GM18526 (cell line): ENCODE data around the gene AGPS.

Source experiments
- POLR2A ChIP-seq: IDR thresholded peaks from 3 replicates; pipeline ENCODE4 v1.6.1; 2011; ENCODE audit not compliant: insufficient read length; ENCODE audit errors: extremely low read depth

Gene AGPS

DNA sequence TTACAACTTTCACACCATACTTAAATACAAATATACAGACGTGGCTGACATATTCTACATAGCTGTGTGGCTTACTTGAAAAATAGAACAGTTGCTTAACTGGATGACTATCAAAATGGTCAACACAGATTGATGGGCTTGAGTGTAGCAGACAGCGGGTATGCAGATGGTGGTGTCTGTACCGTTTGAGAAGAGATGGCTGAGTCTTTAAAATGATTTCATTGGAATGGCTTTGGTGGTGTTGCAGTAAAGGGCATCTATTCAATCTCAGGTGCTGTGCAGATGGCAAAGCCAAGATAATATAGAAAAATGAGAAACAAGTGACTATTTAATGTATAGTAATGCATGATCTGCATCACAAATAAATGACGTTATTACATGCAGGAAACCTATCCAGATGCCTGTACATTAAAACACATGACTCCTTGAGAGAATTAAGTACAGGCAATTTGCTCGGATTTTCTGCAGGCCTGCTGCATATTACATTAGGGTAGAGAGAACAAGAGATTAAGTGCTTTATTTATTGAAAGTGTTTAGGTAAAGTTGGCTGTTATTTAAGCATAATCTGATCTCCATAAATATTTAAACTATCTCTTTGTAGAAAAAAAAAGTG, 68.5 kb downstream of the AGPS start:
- no peak for TF ChIP-seq POLR2A

GRCh38 chr2:177464549-177464948, 72.0 kb downstream of the AGPS start:
- TF ChIP-seq POLR2A, result no peak

DNA sequence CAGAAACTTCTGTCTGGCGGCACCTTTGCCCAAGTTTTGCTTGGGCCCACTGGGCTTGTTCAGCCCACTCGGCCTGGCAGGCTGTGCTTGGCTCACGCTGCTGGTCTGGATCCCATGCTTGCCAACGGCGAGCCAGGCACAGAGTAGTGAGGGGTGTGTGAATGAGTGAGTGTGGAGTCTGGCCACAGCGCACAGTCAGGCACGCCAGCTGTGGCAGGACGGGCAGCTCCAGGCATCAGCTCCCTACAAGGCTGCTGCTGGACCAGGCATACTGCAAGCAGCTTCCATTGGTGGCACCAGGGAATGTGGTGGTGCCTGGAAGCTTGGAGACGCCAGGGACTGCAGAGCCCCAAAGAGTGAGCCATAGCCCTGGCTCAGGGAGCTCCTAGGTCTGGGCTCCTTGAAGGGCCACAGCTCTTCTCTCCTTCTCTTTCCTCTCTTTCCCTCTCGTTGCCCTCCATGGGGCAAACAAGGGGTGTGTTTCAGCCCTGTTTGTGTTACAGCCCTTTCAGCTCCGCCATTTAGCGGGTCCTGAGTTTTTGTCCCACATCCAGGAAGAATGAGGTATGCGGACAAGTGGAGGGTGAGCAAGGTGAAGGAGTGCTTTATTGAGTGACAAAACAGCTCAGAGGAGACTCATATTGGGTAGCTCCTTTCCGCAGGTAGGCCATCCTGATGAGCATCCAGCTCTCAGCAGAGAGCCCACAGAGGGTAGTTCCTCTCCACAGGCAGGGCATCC, 73.0 kb downstream of the AGPS start:
- TF ChIP-seq POLR2A, result no peak

GRCh38 chr2:177466337-177467195, 74.0 kb downstream of the AGPS start:
- no peak for TF ChIP-seq POLR2A

GRCh38 chr2:177467646-177468045, 75.1 kb downstream of the AGPS start:
- TF ChIP-seq POLR2A, result no peak

- no peak for TF ChIP-seq POLR2A
Measured at GRCh38 chr2:177471990-177472389, 79.4 kb downstream of the AGPS start.

- no peak for TF ChIP-seq POLR2A
Measured at GRCh38 chr2:177474301-177474700, 81.7 kb downstream of the AGPS start.

- TF ChIP-seq POLR2A, result no peak
Measured at GRCh38 chr2:177474998-177475397, 82.4 kb downstream of the AGPS start.

GRCh38 chr2:177476897-177477296, 84.3 kb downstream of the AGPS start:
- no peak for TF ChIP-seq POLR2A

DNA sequence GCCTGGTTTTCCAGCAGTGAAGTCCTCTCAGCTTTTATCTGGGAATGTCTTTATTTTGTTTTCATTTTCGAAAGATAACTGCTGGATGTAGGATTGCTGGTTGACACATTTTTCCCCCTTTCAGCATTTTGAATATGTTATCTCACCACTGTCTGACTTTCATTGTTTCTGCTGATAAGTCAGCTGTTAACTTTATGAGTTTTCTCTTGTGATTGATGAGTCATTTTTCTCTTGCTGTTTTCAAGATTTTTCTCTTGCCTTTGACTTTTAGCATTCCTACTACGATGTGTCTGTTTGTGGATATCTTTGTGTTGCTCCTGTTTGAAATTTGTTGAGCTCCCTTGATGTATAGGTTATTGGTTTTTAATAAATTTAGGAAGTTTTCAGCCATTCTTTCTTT, 85.5 kb downstream of the AGPS start:
- TF ChIP-seq POLR2A, result no peak

DNA sequence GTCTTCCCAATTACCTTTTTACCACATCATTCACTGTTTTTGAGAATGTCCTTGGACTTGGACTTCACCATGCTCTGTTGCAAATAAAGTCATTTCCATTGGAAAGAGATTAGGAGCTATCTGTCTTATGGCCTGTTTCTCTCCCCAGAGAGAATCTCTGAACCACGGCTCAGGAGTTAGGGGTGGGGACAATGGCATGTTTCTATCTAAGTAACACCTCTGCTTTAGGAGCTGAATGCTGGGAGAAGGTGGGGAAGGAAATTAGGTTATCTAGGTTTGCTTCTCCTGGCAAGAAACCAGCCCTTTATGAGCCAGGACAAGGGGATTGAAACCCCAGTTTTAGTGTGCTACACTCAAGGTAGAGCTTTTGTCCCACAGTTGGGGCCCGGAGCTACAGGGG, 86.3 kb downstream of the AGPS start:
- TF ChIP-seq POLR2A, result no peak

- no peak for TF ChIP-seq POLR2A
Measured at GRCh38 chr2:177482195-177482594, 89.6 kb downstream of the AGPS start.

DNA sequence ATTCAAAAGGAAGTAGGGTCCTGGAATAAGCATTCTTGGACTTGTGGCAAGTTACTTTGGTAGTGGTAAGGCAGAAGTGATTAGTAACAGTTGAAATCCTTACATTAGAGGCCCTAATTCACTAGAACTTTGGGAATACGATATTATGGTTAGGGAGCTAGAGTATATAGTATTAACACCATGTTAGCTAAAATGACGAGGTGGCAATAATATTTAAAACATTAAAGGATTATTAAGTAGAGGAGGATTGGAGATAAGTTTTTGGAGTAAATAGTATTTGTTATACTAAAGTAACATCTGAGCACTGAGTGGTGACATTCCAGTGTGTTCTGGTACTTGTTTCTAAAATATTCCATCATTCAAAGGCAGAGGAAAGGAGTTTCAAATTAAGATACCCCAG, 91.0 kb downstream of the AGPS start:
- TF ChIP-seq POLR2A, result no peak

GRCh38 chr2:177484180-177484795, 91.7 kb downstream of the AGPS start:
- no peak for TF ChIP-seq POLR2A

DNA sequence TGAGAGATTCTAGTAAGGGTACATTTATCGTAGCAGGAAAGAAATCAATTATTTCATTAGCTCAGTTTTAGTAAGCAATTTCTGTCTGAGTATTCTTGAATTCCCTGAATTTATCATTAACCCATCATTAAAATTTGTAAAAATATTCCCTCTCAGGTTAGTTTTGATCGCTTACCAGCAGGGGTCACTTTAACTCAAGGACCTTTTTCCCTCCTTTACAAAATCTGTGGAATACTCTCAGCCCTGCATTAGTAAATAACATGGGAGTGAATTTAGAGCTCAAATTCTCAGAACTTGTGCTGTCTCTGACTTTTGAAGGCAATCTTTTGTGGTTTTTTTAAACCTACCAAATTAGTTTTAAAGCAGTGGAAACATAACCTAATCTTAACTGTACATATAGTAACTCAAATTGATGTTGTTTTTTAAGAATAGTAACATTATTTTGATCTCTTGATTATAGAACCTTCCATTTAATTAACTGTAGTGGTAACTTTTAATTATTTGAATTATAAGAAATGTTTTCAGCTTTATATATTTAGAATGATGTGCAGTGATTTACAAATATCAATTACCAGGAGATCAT, 97.2 kb downstream of the AGPS start:
- no peak for TF ChIP-seq POLR2A
